GM19463 (cell line): ENCODE measurements around the gene GMEB2.
"Not testable (repeated sequence)": the region's sequence is repeated elsewhere in the genome, so short reads cannot be mapped to it uniquely, and the experiment has no call there.

ENCODE experiments used
- ATAC-seq: cut with Tn5 transposase; IDR thresholded peaks from one replicate; pipeline ENCODE4 v1.9.1; 2021; ENCODE audit warnings: mild to moderate bottlenecking, moderate library complexity; ENCODE audit not compliant: unreplicated experiment

GMEB2 gene

DNA sequence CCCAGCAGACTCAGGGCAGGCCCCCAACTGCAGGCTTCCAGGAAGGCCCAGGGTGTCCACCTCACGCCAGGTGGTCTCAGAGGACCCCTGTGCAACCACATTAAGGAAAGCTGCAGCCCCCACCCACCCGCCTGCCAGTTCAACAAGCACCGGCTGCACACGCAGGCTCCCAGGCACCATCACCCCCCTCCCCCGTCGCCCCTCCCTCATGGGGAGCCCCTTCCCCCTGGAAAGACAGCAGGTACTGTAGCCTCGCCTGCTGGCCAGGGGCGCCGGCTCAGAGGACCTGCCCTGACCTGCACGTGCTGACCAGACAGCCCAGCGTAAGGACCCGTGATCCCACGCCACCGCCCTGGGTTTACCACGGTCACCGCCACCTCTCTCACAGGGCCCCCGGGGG lies 13.8 kb upstream of the GMEB2 start:
- not testable (repeated sequence) for ATAC-seq

DNA sequence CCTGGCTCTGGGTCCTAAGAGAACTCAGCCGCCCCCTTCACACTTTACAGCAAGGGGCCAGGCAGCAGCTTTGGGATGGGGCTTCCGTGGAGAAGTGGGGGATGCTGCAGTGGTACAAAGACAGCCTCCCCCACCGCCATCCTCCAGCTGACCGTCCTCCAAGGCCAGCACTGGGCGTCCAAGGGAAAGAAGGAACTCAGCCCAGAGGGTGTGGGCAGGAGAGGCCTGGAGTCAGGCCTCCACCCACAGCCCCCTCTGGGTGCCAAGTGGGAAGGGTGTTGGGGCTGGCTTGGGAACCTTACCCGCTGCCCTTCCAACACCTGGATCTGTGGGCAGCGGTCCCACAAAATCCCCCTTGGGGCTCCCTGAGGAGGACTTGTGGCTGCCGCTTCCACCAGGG lies 13.2 kb upstream of the GMEB2 start:
- ATAC-seq = no peak

DNA sequence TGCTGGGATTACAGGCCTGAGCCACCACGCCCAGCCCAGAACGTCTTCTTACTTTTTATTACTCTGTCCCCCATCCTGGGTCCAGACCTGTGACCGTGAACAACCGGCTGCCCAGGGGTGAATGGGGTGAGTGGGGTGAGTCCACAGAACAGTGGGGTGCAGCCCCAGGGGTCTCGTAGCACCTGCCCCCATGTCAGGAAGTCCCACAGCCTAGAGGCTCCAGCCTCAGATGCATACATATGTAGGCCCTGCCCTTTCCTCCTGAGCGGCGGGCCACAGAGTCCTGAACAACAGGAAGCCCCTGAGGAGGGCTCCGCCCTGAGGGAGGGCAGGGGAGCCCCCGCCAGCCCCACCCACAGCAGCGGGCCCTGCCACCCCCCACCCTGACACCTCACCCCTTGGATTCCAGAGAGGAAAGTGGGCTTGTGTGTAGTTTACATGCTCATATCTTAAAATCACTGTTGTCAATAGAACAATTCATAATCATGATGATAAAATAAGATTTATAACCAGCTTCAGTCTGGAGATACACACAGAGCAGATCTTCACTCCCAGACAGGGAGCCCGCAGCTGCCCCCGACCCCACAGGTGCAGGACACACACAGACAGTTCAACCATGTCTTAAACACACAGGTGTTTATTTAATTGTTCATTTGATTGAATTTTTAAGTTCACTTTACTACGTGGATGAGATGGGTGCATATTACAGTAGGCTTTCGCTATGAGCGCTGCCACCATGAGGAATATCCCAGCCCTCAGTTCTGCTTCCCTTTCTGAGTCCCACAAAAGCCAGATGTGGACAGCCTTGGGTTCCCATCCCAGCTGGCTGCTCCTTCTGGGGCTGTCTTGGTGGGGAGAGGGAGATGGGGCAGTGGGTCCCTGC lies 12.4 kb upstream of the GMEB2 start:
- no peak for ATAC-seq

DNA sequence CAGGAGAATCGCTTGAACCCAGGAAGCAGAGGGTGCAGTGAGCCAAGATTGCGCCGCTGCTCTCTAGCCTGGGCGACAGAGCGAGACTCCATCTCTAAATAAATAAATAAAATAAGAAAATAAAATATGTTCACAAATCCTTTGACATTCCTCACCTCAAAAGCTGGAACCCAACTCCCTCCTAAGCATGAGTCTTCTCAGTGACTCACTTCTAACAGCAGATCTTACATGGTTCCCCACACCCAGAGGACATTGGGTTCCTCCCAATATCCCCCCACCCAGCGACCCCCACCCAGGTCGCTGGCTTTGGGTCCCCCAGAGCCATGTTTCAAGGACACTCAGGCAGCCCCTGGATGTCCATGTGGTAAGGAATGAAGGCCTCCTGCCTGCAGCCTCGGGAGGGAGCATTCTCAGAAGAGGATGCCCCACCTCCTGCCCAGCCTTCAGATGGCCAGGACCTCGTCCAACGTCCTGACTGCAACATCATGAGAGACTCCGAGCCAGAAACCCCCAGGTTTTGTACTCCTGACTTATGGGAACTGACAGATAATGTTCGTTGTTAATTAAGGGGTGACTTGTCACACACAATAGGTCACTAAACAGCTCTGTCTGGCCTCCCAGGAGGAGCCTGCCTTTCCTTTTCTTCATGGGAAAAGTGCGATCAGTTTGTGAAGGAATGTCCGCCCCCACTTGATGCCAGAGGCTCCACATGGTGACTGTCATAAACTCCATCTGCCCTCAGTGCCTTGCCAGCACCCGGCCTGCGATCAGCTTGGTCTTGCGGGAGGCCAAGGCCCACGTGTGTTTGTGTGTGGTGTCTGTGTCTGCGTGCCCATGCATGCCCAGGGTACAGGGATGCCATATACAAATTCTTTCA lies 10.1 kb upstream of the GMEB2 start:
- no peak for ATAC-seq

DNA sequence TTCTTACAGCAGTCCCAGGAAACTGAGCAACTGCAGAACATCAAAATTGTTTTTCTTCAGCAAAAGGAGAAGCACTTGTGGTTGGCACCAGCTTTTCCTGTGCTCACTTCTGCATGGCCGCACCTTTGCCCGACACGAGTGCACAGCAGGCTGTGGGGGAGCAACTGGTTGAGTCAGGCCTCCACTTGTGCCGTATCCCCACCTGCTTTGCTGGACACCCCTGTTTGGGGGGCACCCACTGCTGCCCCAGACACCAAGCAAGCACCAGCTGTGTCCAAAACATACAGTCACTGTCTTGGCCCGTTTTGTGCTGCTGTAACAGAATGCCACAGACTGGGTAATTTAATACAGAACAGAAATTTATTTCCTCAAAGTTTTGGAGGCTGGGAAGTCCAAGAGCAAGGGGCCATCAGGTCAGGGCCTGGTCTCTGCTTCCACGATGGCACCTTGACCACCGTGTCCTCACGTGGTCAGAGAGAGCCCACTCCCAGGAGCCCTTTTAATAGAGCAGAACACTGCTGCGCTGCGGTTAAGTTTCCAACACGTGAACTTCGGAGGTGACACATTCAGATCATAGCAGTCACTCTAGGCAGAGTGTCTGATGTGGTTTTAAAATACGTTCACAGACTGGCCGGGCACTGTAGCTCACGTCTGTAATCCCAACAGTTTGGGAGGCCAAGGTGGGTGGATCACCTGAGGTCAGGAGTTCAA lies 8.7 kb upstream of the GMEB2 start:
- peak; percentile 53 for ATAC-seq

DNA sequence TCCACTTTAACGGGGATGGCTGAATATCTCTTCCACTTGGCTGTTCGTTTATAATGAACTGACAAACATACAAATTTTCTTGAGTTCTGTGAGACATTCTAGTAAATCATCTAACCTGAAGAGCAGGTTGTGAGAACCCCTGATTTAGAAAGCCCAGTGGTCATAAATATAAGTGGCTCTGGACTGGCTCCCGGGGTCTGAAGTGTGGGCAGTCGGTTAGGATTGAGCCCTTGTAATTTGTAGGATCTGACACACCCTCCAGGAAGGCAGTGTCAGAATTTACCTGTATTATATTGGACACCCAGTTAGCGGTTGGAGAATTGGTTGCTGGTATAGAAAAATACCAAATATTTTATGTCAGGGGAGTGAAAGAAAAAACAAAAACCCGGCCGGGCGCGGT lies 6.8 kb upstream of the GMEB2 start:
- no peak for ATAC-seq

DNA sequence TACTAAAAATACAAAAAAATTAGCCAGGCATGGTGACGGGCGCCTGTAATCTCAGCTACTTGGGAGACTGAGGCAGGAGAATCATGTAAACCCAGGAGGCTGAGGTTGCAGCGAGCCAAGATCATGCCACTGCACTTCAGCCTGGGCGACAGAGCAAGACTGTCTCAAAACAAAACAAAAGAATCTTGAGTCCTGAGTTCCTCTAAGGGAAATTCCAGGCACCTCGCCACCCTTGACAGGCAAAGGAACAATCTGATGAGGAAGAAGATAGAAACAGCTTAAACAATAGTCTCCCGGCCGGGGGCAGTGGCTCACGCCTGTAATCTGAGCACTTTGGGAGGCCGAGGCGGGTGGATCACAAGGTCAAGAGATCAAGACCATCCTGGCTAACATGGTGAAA lies 4.5 kb upstream of the GMEB2 start:
- ATAC-seq = not testable (repeated sequence)

DNA sequence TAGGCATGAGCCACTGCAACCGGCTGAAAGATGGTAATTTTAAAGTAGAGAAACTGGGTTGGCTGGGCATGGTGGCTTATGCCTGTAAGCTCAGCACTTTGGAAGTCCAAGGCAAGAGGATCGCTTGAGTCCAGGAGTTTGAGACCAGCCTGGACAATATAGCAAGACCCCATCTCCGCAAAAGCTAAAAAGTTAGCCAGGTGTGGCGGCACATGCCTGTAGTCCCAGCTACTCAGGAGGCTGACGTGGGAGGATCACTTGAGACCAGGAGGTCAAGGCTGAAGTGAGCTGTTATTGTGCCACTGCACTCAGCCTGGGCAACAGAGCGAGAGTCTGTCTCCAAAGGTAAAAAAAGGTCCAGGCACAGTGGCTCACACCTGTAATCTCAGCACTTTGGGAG lies 4.1 kb upstream of the GMEB2 start:
- ATAC-seq = not testable (repeated sequence)

DNA sequence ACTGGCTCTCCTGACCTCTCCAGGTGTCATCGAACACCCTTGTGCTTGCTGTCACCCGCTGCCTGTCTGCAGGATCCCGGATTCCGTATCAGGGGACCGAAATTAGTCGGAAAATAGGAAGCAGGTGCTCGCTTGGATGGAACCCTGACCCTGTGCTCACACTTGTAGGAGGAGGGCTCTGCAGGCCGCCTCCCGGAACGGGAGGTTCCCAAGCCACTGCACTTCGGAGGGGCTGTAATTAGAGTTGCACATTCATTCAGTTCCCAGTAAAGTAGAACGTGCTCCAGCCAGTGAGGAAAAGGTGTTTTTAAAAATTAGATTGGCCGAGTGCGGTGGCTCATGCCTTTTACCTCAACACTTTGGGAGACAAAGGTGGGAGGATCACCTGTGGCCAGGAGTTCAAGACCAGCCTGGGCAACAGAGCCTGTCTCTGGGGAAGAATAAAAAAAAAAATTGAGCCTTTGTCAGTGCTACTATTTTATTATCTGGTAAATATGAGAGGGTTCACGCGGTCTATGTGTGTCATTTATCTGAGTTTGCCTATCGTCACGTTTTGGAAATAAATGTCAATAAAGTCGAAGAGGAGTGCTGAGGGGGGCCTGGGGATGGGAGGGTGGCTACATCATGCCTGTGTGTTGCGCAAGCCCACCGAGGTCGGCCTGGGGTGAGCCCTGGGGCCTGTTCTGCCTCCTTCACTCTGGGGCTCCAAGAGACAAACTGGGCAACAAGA lies 1.5 kb upstream of the GMEB2 start:
- ATAC-seq = no peak

DNA sequence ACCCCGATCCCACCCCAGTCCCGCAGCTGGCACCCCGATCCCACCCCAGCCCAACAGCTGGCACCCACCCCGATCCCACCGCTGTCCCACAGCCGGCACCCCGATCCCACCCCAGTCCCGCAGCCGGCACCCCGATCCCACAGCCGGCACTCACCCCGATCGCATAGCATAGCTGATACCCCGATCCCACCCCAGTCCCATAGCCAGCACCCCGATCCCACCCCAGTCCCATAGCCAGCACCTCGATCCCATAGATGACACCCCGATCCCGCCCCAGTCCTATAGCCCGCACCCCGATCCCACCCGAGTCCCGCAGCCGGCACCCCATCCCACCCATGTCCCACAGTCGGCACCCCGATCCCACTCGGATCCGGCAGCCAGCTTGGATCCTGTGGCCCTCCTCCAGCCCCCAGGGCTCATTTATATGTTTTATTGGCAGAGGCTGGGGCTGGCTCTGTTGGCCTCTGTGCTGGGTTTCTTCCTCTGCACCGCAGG lies 897 bp upstream of the GMEB2 start:
- ATAC-seq = no peak

DNA sequence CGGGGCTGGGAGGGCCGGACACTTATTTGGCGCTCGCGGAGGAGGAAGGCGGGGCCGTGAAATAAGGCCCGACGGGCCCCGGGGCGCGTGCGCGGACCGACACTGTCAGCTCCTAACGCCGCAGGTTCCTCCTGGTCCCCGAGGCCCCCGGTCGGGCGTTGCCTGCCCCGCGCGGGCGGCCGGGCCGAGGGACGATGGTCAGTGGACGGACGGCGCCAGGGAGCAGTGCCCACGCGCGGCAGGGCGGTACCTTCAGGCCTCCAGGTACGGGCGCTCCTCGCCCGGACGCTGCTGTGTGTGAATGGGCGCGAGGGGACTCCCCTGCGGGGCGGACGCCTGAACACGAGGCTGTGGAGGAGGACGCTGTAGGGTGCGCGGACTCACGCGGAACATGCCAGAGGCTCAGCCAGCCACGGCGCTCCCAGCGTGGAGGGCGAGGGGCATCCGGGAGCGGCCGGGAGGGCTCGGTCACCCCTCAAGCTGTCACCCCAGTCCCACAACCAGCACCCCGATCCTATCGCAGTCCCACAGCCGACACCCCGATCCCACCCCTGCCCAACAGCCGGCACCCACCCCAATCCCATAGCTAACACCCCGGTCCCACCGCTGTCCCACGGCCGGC lies 339 bp upstream of the GMEB2 start:
- ATAC-seq = peak; percentile 71

DNA sequence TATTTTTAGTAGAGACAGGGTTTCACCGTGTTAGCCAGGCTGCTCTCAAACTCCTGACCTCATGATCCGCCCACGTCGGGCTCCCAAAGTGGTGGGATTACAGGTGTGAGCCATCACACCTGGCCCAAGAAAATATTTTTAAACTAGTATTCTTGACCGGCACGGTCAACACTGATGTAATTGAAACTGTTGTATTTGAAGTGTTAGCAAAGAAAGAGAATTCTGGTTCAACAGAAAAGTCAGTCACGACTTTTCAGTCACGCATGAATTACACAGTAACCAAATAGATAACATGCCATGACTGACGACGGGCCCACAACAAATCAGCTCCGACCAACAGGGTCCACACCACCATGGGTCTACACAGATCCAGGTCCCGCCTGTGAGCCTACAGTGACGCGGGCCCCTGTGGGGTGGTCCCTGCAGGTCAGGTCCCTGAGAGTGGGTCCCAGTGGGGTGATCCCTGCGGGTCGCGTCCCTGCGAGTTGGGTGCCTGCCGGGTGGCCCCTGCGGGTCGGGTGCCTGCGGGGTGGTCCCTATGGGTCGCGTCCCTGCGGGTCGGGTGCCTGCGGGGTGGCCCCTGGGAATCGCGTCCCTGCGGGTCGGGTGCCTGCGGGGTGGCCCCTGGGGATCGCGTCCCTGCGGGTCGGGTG lies 1.0 kb downstream of the GMEB2 start:
- ATAC-seq = no peak

DNA sequence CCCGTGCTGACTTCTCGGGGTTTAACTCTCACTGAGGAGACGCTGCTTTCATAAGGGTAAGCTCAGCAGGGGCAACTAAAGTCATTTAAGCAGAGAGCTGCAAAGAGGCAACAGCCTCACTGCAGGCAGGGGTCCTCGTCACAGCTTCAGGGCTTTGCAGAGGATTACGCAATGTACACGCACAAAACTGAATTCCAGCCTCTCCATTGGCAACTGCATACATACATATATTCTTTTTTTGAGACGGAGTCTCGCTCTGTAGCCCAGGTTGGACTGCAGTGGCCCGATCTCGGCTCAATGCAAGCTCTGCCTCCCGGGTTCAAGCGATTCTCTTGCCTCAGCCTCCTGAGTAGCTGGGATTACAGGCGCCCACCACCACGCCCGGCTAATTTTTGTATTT lies 2.4 kb downstream of the GMEB2 start:
- ATAC-seq = no peak

DNA sequence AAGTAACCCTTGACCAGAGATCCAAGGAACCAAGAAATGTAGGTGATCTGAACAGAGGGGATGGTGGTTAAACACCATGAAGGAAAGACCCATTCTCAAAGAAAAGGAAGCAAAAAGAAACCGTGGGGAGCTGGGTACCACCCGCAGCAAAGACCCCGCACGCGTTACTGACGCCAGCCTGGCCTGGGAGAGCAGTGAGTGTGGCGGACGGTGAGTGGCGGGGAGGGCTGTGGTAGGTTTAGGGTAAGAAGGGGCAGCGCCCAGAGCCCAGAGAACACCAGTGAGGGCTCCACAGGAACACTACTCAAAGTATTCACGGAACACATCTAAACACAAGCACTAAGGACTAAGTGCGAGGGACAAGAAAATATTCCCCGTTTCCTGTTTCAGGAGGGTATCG lies 4.2 kb downstream of the GMEB2 start:
- ATAC-seq = no peak

DNA sequence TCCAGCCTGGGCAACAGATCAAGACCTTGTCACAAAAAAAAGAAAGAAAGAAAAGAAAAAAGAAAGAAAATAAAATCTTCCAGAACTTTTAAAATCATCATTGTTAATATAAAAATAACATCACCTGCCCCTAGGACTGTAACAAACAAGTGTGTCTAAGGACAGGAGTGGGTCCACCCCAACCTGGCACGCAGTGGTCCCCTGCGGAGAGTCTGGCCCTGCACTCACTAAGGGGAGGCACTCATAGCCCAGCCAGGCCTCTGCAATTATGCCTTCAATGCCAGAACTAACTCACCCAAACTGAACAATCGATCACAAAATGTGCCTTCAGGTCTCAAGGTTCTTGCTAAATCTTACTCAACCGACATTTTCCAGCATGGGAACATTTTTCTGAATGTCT lies 4.8 kb downstream of the GMEB2 start:
- no peak for ATAC-seq

DNA sequence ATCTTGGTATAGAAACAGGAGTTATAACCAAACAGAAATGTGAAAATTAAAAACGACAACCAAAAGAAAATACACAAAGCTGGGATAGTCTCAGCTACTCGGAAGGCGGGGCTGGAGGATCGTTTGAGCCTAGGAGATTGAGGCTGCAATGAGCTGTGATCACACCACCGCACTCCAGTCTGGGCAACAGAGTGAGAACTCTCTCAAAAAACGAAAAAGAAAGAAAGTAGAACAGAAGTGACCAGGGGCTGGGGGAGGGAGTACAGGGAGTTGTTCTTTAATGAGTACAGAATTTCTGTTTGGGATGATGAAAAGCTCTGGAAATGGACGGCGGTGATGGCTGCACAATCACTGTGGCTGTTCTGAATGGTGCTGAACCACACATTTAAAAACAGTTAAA lies 5.9 kb downstream of the GMEB2 start:
- no peak for ATAC-seq

DNA sequence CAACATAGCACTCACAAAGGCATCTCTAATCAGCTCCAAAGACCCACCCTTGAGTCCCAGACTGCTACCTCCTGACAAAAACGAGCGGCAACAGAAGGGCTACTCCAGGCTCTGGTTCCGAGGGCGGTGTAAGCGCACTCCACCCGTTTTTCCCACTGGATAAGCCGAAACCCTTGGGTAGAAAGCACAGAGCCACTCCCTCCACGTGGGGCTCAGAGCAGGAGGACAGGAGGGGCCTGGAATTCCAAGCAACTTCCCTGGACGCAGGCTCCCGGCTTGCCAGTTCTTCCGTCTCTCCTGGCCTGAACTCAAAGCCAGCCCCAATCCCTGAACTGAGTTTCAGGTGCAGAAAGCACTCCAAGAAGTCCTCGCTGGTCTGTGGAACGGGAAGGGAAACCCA lies 7.4 kb downstream of the GMEB2 start:
- no peak for ATAC-seq

DNA sequence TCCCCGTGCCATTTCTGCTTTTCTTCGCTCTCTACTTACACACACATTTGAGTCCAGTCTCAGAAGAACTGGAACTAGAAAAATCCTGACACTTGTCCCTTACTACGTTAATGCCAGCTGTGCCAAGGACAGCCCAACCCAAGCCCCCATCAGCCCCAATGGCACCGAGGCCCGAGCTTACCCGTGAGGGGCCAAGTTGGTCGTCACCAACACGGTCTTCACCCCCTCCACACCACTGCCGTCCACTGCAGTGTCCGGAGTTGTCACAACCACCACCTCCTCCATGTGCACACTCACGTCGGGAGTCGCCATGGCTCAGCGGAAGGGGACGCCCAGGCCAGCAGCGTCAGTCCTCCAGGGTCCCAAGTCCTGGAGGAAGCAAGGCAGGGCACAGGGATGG lies 7.8 kb downstream of the GMEB2 start:
- no peak for ATAC-seq

DNA sequence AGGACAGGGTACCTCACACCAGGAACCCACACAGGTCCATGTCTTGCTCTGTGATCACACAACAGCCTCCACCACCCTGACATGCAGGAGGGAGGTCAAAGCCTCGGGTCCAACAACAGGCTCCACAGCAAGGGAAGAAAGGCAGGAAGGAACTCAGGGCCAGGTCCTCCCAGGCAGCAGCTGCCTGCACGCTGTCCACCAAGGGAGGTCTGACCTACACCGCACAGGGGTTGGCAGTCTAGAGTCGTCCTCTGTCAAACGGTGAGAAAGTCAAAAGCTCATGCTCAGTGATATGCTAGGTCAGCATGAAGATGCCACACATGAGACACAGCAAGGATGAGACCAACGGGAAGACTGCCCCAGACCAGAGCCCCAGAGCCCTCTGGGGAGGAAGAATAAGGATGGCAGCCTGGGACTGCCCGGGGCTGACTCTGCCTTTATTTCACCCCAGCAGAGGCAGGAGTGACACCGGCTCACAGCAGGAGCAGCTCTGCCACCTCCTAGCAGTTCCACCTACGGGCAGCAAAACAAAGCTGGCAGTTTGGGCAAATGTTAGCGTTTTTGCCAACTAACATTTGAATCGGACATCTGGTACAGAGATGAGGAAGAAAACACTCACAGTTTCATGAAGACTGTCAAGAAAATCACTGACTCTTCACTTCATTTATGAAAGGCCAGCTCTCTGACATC lies 8.5 kb downstream of the GMEB2 start:
- ATAC-seq = no peak
